GM18505 (cell line): ENCODE results near the gene KRTAP3-3.
"Not testable (repeated sequence)": the region's sequence is repeated elsewhere in the genome, so short reads cannot be mapped to it uniquely, and the experiment has no call there.

Experiments
- ATAC-seq: cut with Tn5 transposase; IDR thresholded peaks from one replicate; pipeline ENCODE4 v1.9.1; 2021; ENCODE audit not compliant: unreplicated experiment
- POLR2A ChIP-seq: IDR thresholded peaks from 4 replicates; pipeline ENCODE4 v1.6.1; 2011; ENCODE audit warnings: borderline replicate concordance; ENCODE audit not compliant: insufficient read depth, insufficient read length; ENCODE audit errors: extremely low read depth

KRTAP3-3 gene

DNA sequence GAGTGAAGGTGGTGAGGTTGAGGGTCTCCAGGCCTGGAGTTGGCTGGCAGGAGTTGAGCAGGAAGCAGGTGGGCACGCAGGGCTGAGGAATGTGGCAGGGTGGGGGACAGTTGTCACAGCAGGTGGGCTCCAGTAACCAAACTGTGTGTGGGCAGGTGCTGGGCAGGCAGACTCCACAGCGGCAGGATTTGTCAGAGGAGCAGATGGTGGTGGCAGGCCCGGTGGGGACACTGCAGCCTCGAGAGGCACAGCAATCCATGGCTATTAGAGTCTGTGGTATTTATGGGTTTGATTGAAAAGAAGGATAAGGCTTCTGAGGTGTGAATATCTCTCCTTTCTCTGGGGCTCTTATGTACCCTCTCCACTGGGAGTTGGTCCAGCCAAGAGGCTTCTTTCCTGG is at the start of gene KRTAP3-3:
KRTAP3-3 (minus strand) TSS at position 326 of the 400 bp plus-strand sequence; CDS start at position 259, 67 bp downstream.
- ATAC-seq, result no peak
- no peak for TF ChIP-seq POLR2A

GRCh38 chr17:41042953-41043352 is 49.0 kb upstream of the KRTAP3-3 start:
- ATAC-seq, result no peak
- no peak for TF ChIP-seq POLR2A

- not testable (repeated sequence) for ATAC-seq
Observed at GRCh38 chr17:41040783-41041571, 47.0 kb upstream of the KRTAP3-3 start, which contains the start of gene KRTAP1-1. Gene KRTAP1-1 (minus strand): TSS chr17:41041450. CDS start chr17:41041397, 53 bp downstream.

- ATAC-seq, result no peak
- no peak for TF ChIP-seq POLR2A
Observed at GRCh38 chr17:41037853-41038350, 43.9 kb upstream of the KRTAP3-3 start.

DNA sequence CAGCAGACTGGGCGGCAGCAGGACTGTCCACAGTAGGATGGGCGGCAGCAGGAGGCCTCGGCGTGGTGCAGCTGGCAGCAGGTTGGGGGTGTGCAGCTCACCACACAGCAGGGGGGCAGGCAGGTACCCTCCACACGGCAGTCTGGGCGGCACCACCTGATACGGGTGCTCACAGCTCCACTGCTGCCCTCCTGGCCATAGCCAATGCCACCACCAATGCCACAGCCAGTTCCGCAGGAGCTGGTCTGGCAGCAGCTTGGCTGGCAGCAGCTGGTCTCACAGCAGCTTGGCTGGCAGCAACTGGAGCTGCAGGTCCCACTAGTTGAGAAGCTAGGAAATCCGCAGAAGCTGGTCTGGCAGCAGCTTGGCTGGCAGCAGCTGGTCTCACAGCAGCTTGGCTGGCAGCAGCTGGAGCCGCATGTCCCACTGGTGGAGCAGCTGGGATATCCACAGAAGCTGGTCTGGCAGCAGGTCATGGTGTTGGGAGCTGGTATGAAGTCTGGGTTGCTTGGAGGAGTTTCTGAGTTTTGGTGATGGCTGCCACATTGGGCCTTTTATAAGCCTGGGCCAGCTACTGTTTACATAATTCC is 40.5 kb upstream of the KRTAP3-3 start, which contains the start of gene KRTAP1-3:
KRTAP1-3 (minus strand) TSS at position 529 of the 590 bp plus-strand sequence; CDS start at position 476, 53 bp downstream.
- not testable (repeated sequence) for ATAC-seq

- no peak for TF ChIP-seq POLR2A
- ATAC-seq, result no peak
Observed at GRCh38 chr17:41029633-41030245, 35.8 kb upstream of the KRTAP3-3 start, which contains the start of gene KRTAP1-4. Gene KRTAP1-4 (minus strand): TSS chr17:41030195. CDS start chr17:41030078, 117 bp downstream.

- no peak for TF ChIP-seq POLR2A
- no peak for ATAC-seq
Observed at GRCh38 chr17:41026715-41027471, 32.9 kb upstream of the KRTAP3-3 start, which contains the start of gene KRTAP1-5. Gene KRTAP1-5 (minus strand): TSS chr17:41027208. CDS start chr17:41027155, 53 bp downstream.

- ATAC-seq, result no peak
Observed at GRCh38 chr17:41024697-41025096, 30.7 kb upstream of the KRTAP3-3 start.

DNA sequence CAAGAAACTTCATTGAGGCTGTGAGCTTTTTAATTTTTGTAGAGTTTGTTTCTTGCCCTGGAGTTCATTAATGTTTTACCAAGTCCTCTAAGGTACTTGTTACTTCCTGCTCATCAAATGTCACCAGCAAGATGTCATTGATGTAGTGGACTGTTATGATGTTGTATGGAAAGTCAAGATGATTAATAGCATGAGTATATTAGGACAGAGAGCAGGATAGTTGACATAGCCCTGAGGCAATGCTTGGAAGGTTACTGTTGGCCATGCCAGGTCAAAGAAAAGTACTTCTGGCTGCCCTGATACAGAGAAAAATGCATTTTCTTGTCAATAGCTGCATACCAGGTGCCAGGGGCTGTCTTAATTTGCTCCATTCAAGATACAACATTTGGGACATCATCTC is 26.4 kb upstream of the KRTAP3-3 start:
- no peak for ATAC-seq
- TF ChIP-seq POLR2A, result no peak

More at GRCh38 chr17:41024697-41025096, 30.7 kb upstream of the KRTAP3-3 start:
- no peak for TF ChIP-seq POLR2A

DNA sequence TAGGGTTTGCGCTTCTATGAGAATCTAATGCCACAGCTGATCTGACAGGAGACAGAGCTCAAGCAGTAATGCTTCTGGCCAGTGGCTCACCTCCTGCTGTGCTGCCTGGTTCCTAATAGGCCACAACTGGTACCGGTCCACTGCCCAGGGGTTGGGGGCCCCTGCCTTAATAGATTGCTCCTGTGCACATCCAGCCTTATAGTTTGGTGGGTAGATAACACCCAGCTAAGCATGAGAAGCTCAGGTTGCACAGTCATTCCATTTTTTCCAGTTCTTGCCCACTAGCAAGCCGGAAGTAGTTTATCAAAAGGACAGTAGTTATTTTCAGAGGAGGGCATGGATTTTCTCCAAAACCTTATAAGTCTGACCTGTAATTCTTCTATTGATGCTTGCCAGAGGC is 25.5 kb upstream of the KRTAP3-3 start:
- TF ChIP-seq POLR2A, result no peak
- no peak for ATAC-seq

DNA sequence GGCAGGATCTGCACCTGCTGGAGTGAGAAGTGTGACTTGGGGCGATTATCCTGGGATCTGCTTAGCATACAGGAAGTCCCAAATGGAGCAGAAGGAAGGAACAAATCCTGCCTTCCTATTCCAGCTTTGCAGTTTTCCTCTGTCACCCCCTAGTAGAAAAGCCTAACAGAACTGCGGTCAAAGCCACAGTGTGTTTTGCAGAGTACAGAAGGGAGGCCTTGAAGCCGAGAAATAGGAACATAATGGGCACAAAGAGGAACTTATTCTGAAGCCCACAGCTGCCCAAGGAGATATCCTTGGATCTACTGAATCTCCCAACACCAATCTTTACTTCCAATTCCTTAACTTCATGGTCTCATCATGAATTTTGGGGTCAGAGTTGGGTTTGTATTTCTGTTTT is 24.6 kb upstream of the KRTAP3-3 start:
- no peak for TF ChIP-seq POLR2A

GRCh38 chr17:41016578-41017215 is 22.7 kb upstream of the KRTAP3-3 start:
- TF ChIP-seq POLR2A, result no peak
- ATAC-seq, result no peak

More for the DNA sequence above, 24.6 kb upstream of the KRTAP3-3 start:
- ATAC-seq, result no peak

DNA sequence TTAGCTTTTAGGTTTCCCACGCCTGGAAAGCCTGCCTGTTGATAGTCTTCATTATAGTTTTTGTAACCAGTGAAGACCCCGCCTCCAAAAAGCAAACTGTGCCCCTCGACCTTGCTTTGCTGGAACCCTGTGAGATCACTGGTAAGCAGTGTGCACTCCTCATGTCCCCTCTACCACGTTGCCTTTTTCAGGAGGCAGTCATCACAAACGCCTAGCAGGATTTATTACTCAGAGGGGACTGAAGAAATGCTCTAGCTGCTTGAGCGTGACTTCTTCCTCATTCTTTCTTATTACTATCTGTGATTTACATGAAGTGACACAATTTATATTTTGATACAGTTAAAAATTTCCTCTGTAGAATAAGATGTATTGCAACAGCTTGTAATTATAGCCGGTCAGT is 21.5 kb upstream of the KRTAP3-3 start:
- ATAC-seq, result no peak
- no peak for TF ChIP-seq POLR2A

DNA sequence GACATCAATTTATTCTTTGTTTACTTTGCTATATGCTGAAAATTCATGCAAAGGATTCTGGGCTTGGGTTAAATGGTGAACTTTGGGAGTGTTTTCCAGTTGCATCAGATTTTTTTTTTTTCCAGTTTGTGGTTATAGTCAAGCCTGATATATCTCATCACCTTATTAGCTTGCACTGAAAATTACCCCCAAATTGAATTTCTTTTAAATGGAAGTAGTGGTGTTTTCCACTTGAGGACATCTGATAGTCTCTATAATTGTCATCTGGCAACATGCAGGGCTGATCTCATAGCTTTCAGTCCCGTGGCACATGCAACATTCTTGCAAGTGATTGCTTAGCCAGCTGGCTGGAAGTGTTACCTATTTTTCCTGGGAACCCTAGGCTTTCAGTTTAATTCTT is 19.6 kb upstream of the KRTAP3-3 start:
- ATAC-seq, result no peak
- TF ChIP-seq POLR2A, result no peak
